HL-60 (cell line): Measurements from ENCODE around the gene ATE1.

Experiments
- DNase-seq, 2 experiments: peaks; one replicate each; pipeline ENCODE4 v3.0.0-alpha.2; 2010 to 2020; ENCODE audit warnings: low read depth in 1 of 2, low spot score in 1 of 2
- H3K27ac ChIP-seq: fragments of 250-450 bp; sonication (Bioruptor Pico); replicated peaks from 2 replicates; pipeline ENCODE4 v1.5.1; 2020; ENCODE audit warnings: mild to moderate bottlenecking, moderate library complexity
- H3K27me3 ChIP-seq: fragments of 250-450 bp; sonication (Bioruptor Pico); 2 replicates; pipeline ENCODE4 v1.5.1; 2021; ENCODE audit warnings: mild to moderate bottlenecking, moderate library complexity; ENCODE audit not compliant: insufficient read depth, poor library complexity, severe bottlenecking
- H3K4me3 ChIP-seq: replicated peaks from 2 replicates; pipeline ENCODE4 v1.5.1; 2011; ENCODE audit warnings: mild to moderate bottlenecking, control low read depth, low read length; ENCODE audit not compliant: insufficient read depth
- CTCF ChIP-seq: IDR thresholded peaks from one replicate; pipeline ENCODE4 v1.5.1; 2011; ENCODE audit warnings: low read length, control low read depth, inconsistent platforms; ENCODE audit not compliant: insufficient read depth
- GABPA ChIP-seq: IDR thresholded peaks from 2 replicates; pipeline ENCODE4 v1.6.1; 2012; ENCODE audit warnings: low read depth
- POLR2AphosphoS5 ChIP-seq: IDR thresholded peaks from 2 replicates; pipeline ENCODE4 v1.6.1; 2012; ENCODE audit warnings: low read depth
- REST ChIP-seq: IDR thresholded peaks from 2 replicates; pipeline ENCODE4 v1.6.1; 2012; ENCODE audit warnings: low read depth; ENCODE audit not compliant: insufficient replicate concordance
- SPI1 ChIP-seq: IDR thresholded peaks from 2 replicates; pipeline ENCODE4 v1.6.1; 2012; ENCODE audit warnings: low read depth, mild to moderate bottlenecking, borderline replicate concordance

Gene ATE1

GRCh38 chr10:121695731-121696464 is 231.9 kb downstream of the ATE1 start:
- no peak overlapping the region for H3K4me3 ChIP-seq
- no peak for TF ChIP-seq POLR2AphosphoS5
- TF ChIP-seq CTCF, result no peak
- TF ChIP-seq GABPA, result no peak
- H3K27ac ChIP-seq, result no peak overlapping the region
- no peaks in the 10 kb centered on the region for H3K27me3 ChIP-seq
- no peak for DNase-seq

GRCh38 chr10:121694966-121695643 is 232.7 kb downstream of the ATE1 start:
- no peak overlapping the region for H3K27ac ChIP-seq
- DNase-seq, result no peak
- H3K4me3 ChIP-seq, result no peak overlapping the region
- peaks cover 3% of the 10 kb centered on the region for H3K27me3 ChIP-seq
- TF ChIP-seq POLR2AphosphoS5, result no peak
- TF ChIP-seq GABPA, result no peak
- no peak for TF ChIP-seq CTCF
- no peak for TF ChIP-seq REST
- TF ChIP-seq SPI1, result no peak

- DNase-seq, result no peak
- H3K27ac ChIP-seq, result no peak overlapping the region
- peaks cover 3% of the 10 kb centered on the region for H3K27me3 ChIP-seq
- H3K4me3 ChIP-seq, result no peak overlapping the region
- TF ChIP-seq SPI1 (no peak), CTCF (no peak), GABPA (no peak), REST (no peak), POLR2AphosphoS5 (no peak)
Observed at GRCh38 chr10:121694327-121694965, 233.4 kb downstream of the ATE1 start.
